HG03095 (cell line): ENCODE measurements around the gene CRYGN.

Experiments used
- ATAC-seq: cut with Tn5 transposase; IDR thresholded peaks from one replicate; pipeline ENCODE4 v1.9.1; 2021; ENCODE audit warnings: moderate library complexity; ENCODE audit not compliant: unreplicated experiment

The CRYGN gene

GRCh38 chr7:151381348-151382078, 58.4 kb downstream of the CRYGN start:
- no peak for ATAC-seq

GRCh38 chr7:151381098-151381347, 58.9 kb downstream of the CRYGN start:
- ATAC-seq = no peak

GRCh38 chr7:151380199-151381097, 59.5 kb downstream of the CRYGN start:
- no peak for ATAC-seq

- no peak for ATAC-seq
Measured at GRCh38 chr7:151379534-151380198, 60.3 kb downstream of the CRYGN start.

- no peak for ATAC-seq
Measured at GRCh38 chr7:151379193-151379520, 60.8 kb downstream of the CRYGN start.
